Lower lobe of right lung (tissue), 2 donors: ENCODE measurements around the gene IRF8. TPM values are rescaled to one million over a fixed set of nuclear protein-coding genes. Genes with fewer than 3 reads are reported as not detected.
A peak's percentile ranks its signal among the peaks of the same experiment; 100 is the strongest.

Experiments
- ATAC-seq, 2 donors: fragments of 200-7000 bp; cut with Tn5 transposase; one replicate each; pipeline ENCODE4 v1.9.1; 2020 to 2022; ENCODE audit warnings: mild to moderate bottlenecking in 2 of 2, moderate library complexity in 2 of 2
- DNase-seq: peaks from one replicate; pipeline ENCODE4 v3.0.0-alpha.2; 2020
- H3K27ac ChIP-seq: fragments of 200-600 bp; one replicate; pipeline ENCODE4 v1.8.0; 2022
- H3K27me3 ChIP-seq: fragments of 200-600 bp; one replicate; pipeline ENCODE4 v1.8.0; 2022; ENCODE audit warnings: low read depth
- H3K36me3 ChIP-seq: fragments of 200-600 bp; one replicate; pipeline ENCODE4 v1.8.0; 2022; ENCODE audit warnings: mild to moderate bottlenecking
- H3K4me1 ChIP-seq: fragments of 200-600 bp; one replicate; pipeline ENCODE4 v1.8.0; 2022
- H3K4me3 ChIP-seq: fragments of 200-600 bp; one replicate; pipeline ENCODE4 v1.8.0; 2022; ENCODE audit warnings: mild to moderate bottlenecking
- H3K9me3 ChIP-seq: fragments of 200-600 bp; one replicate; pipeline ENCODE4 v1.8.0; 2022
- CTCF ChIP-seq: fragments of 200-600 bp; IDR thresholded peaks from one replicate; pipeline ENCODE4 v1.8.0; 2022; ENCODE audit warnings: antibody characterized with exemption, mild to moderate bottlenecking
- intact Hi-C: fragments of 100-400 bp; cut with DNase I; formaldehyde crosslinking; loops from one replicate; pipeline ENCODE4 v1.11.0; 2022
- total RNA-seq: library from RNA; stranded (reverse); fragmentation: NEBNext Ultra II Directional; extraction: Animal tissue kit (Norgen Biotek cat#: 25700); gene quantifications from one replicate; pipeline ENCODE4 v1.2.1, GENCODE V29; 2021
- donor health status: DM: no; HTN: yes; CAD: no; lungs with severe emphysema.

The IRF8 gene
- total RNA-seq, 1 donor from 2014 or later, result 67.9 TPM

GRCh38 chr16:85928401-85928820 lies 29.4 kb downstream of the IRF8 start:
- no peaks in the 10 kb centered on the region for H3K9me3 ChIP-seq
- peaks cover 6% of the 10 kb centered on the region for H3K27me3 ChIP-seq
- no peaks in the 10 kb centered on the region for H3K36me3 ChIP-seq
- DNase-seq (peak; percentile 61), ATAC-seq (peak; percentile 35 to 54)
- intact Hi-C loops, result no loop called here
- H3K4me3 ChIP-seq, result no peak overlapping the region
- H3K27ac ChIP-seq, result no peak overlapping the region
- TF ChIP-seq CTCF, result no peak
- peaks cover 19% of the 10 kb centered on the region for H3K4me1 ChIP-seq

GRCh38 chr16:85929259-85929721 lies 30.3 kb downstream of the IRF8 start:
- Histone ChIP-seq H3K36me3 (no peaks in the 10 kb centered on the region), H3K4me1 (peaks cover 19% of the 10 kb centered on the region), H3K27ac (no peak overlapping the region), H3K9me3 (no peaks in the 10 kb centered on the region), H3K27me3 (peaks cover 10% of the 10 kb centered on the region), H3K4me3 (no peak overlapping the region)
- ATAC-seq, result peak; percentile 53 to 66
- DNase-seq, result no peak
- intact Hi-C loops, result no loop called here
- no peak for TF ChIP-seq CTCF

DNA sequence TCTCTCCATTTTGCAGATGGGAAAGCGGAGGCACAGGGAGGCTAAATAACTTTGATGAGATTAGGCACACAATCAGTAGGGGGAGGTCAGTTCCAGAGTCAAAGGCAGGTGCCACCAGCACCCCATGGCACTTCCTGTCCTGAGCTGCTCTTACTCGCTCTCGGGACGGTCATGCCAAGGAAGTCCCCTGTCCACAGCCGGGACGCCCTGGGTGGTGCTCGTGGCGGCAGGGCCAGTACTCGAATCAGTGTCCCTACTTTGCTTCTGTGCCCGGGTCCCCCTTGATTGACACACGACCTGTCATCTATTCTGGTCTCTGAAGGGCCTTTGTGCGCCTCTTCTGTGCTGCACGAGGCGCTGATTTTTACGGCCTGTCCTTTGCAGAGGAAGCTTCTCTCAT lies 31.3 kb downstream of the IRF8 start:
- Histone ChIP-seq H3K4me3 (no peak overlapping the region), H3K9me3 (no peaks in the 10 kb centered on the region), H3K36me3 (no peaks in the 10 kb centered on the region), H3K27ac (no peak overlapping the region), H3K4me1 (peaks cover 19% of the 10 kb centered on the region), H3K27me3 (peaks cover 10% of the 10 kb centered on the region)
- ATAC-seq (no peak), DNase-seq (no peak)
- intact Hi-C loops, result no loop called here
- TF ChIP-seq CTCF, result no peak

DNA sequence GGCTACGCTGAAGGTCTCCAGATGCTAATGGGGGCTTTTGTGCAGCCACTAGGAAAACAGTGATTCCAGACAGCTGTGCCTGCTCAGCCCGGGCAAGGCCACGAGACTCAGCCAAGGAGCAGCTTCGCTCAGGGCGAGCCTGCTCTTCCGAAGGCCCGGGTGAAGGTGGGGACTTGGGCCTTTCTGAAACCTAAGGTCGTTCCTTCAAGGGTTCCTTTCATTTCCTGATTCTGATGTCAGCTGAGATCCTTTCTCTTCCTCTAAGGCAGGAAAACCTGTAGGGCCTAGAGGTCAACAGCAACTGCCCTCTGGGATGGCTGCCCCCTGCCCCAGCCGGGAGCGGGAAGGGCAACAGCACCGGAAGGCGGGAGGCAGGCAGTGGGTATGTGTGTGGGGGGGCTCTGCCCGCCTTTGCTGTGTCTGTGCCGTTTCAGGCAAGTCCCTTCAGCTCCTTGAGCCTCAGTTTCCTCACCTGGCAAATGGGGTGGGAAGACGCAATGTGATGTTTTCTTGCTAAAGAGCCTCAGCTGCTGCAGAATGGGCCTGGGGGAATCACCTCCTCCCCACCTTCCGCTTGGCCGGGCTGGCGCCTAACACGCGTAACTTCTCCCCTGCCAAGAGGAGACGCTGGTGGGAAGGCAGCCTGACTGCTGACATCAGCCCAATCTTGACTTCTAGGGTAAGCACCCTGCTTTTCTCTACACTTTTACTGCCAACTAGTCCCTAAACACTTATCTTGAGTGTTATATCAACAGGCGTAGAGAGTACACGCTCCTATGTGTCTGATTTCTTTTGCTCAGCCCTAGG lies 32.8 kb downstream of the IRF8 start:
- DNase-seq (no peak), ATAC-seq (peak; percentile 34 to 75)
- intact Hi-C loops, result no loop called here
- H3K36me3 ChIP-seq, result no peaks in the 10 kb centered on the region
- H3K4me1 ChIP-seq, result peaks cover 19% of the 10 kb centered on the region
- peaks cover 10% of the 10 kb centered on the region for H3K27me3 ChIP-seq
- H3K4me3 ChIP-seq, result no peak overlapping the region
- no peaks in the 10 kb centered on the region for H3K9me3 ChIP-seq
- no peak for TF ChIP-seq CTCF
- H3K27ac ChIP-seq, result no peak overlapping the region

DNA sequence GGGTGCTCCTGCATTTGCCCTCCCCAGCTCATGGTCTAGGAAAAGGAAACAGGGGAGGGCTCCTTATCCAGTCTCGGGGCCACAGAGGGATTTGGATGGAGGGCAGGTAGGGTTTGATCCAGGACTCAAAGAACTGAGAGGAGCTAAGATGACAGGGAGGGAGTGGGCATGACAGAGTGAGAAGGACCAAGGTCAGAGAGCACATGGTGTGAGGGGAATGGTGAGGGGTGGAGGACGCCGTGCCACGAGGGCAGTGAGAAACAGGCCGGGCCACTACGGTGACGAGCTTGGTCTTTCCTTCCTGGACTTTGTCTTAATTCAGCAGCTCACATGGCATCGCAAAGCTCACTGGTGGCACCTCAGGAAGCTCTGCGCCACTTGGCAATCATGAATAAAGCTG lies 35.2 kb downstream of the IRF8 start:
- Histone ChIP-seq H3K27ac (no peak overlapping the region), H3K27me3 (peaks cover 6% of the 10 kb centered on the region), H3K36me3 (no peaks in the 10 kb centered on the region), H3K4me3 (no peak overlapping the region), H3K9me3 (no peaks in the 10 kb centered on the region), H3K4me1 (peaks cover 8% of the 10 kb centered on the region)
- no peak for TF ChIP-seq CTCF
- ATAC-seq (no peak), DNase-seq (no peak)
- intact Hi-C loops, result no loop called here
